NCI-H146 (cell line): ENCODE data around the gene ALS2CL.

ENCODE experiments used
- DNase-seq: peaks from one replicate; lab custom pipeline; 2025; lab: John Stamatoyannopoulos, UW

The ALS2CL gene

DNA sequence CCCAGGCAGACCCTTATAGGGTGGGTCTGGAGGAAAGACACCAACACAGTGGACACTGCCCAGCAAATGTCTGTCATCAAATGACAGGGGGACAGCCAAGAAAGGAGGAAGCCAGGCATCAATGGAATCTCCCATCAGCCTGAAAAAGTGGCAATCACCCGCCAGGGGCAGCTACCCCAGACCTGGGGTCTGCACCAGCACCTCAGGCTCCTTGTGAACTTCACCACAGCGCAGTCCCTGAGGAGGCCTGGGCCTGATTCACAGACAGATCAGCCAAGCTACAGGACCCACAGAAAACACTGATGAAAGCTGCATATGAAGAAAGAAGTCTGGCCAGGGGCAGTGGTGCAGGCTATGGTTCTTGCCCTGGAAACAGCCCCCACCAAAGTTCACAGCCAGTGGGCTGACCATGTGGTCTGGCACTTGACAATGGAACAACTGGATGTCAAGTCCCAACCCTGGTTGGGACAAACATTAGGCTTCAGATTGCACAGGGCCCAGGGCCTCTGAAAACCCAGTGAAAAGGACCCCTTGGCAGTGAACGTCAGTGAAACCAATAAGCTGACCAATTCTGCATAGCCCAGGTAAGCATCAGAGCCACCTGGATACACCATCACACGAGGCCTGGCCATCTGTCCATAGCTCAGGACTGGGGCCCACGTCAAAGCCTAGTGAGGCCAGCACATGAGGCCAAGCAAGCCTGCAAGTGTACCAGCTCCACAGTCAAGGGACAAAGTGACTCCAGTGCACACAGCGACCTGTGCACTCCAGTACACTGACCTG is 29.1 kb downstream of the ALS2CL start:
- DNase-seq: no peak

DNA sequence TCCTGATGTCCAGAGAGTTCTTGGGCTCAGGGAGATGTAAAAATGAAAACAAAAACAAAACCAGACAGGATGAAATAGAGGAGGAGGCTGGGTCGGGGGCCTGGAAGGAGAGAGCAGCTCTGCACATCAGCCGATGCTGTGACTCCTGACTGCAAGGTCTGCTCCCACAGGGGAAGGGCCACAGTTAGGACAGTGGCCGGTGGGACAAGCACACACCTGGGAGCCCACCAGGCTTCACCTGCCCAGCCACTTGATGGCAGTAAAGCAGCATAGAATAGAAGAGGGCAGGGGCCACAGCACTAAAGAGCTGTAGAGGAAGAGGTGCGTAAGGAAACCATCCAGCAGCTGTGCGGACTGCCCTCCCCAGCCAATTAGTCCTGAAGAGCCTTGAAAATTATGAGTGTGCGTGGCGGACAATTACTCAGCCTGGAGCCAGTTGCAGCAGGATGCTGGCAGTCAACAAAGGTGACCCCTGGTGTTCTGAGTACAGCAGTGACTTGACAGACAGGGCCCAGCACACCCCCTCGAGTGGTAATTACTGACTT is 29.8 kb downstream of the ALS2CL start:
- peak; percentile 96 for DNase-seq

DNA sequence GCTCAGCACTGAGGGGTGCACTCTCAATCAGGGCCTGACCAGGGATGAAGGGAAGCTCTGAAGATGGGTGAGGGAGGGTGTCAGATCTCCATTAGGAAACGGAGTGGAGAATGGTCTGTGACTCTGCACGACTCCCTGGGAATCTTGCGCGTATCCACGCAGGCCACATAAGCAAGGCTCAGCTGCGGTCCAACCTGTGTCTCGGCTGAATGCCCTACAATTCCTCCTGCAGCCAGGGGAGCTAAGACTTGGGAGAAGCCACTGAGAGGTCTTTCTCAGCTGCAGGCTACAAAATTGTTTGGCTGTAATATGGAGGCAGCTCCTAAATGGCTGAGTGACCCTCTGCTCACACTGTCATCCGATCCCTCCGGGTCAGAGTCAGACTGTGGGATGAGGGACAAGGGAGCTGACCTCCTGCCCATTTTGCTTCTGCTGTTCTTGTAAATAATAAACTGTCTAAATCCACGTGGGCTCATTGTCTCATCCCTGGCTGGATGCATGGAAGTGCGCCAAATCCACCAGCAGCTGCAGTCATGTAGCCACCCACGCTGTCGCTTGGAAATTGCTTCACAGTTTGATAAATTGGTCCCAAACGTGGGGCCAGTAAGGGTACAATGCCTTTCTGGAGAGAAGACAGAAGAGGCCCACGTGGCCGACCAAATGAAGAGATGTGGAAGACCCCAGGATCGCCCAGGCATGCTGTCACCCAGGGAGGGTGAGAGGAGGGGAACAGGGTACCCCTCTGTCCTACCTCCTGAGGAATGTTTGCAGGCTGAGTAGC is 30.5 kb downstream of the ALS2CL start:
- DNase-seq: peak; percentile 58

DNA sequence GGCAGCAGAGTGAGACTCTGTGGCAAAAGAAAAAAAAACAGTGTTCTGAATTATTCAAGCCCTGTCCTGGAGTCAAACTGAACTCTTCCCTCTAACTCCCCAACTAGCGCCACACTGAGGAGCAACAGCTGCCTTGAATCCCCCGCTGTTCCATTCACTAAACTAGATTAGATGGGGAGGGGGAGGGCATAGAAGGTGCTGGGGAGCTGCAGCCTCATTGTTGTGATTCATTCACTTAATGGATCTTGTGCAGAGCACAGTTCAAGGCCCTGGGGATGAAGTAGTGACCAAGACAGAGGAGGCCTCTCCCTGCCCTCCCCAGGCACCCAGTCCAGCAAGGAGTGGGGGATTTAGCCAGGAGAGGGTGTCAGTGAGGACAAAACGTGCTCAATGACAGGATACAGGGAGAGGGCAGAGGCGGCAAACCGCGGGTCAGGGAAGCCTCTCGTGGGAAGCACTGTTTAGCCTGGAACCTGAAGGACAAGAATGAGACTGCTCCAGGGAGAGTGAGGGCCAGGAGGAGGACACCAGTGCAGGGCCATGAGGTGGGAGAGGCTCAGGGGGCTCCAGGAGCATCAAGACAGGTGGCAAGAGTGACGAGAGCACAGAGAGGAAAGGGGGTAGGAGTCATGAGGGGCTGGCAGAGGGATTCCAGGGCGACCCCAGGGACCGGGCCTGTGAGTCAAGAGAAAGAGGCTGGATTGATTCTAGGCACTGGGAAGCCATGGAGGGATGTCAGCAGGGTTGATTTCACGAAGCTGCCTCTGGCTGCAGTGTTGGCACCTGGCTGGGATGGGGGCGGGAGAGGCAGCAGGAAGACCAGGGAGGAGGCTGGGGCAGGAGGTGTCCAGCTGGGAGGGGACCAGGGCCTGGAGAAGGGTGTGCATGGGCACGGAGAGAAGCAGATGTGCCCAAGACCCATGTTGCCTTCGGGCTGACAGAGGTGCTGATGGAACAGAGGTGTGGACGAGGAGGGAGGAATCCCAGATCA is 31.4 kb downstream of the ALS2CL start:
- DNase-seq: peak; percentile 47

DNA sequence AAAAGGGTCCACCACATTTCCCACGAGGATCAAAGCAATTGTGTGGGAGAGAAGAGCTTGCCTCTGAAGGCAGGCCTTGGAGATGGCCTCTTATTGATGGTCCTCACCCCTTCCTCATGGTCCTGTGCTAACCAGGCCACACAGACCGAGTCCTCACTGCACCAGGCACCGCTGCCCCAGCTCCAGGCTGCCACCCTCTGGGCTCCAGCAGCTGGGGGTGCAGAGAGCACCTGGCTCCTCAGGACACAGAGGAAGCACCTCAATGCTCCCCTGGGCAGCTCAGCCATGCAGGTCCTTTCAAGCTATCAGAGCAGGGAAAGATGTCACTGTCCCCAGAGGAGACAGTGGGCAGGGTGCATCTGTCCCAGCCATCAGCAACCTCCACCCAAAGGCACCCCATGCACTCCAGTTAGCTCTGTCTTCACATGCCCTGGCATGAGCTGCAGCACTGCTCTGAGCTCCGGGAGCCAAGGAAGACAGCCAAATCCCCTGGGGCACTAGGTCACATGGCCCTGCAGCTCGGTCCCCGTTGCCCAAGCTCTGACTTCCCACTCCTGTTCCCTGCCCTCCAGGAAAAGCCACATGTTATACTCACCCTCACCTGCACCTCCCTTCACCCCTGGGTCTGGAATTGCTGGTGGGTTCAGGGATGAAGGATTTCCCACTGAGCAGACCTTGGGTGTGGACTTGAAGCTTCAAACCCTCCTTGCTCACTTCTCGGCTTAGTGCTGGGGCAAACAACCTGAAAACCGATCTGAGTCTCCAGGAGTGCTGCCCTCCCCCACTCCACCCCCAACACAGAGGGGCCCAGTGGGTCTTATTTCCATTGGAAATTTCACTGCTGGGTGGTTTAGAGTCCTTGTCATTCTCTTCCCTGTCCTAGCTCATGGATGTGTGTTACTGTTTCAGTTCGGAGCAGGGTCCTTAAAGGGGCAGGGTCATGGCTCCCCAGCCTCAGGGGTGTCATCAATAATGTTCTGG is 32.6 kb downstream of the ALS2CL start:
- peak; percentile 39 for DNase-seq

DNA sequence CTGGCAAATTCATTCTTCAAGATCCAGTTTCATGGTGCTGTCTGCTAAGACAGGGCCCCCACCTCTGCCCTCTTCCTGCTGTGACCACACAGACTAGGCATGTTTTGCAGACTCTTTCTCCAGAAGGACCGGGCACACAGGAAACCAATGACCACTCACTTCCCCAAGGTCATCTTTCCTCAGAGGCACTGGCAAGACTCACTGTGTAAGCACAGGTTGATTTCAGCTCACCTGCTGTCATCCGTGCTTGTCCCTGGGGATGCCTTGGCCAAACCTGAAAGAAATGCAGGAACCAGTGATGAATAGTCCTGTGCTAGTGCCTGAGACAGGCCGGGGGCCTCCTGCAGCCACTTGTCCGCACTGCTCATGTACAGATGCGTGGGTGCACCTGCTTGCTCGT is 33.5 kb downstream of the ALS2CL start:
- DNase-seq: no peak

DNA sequence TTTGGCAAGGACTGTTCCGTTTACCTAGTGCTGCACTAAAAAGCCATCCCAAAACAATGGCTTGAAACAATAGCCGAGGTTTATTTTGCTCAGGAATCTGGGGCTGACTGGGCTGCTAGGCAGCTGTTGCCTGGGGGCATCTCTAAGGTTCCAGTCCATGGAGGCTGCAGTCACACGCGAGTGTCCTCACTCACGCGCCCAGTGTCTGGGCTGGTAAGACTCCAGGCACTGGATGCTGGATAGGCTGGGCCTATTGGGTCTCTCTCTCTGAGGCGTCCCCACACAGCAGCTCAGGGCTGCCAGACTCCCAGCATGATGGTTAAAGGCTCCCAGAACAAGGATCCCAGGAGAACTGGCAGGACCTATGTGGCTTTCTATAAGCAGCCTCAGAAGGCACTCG is 34.2 kb downstream of the ALS2CL start:
- peak; percentile 70 for DNase-seq

DNA sequence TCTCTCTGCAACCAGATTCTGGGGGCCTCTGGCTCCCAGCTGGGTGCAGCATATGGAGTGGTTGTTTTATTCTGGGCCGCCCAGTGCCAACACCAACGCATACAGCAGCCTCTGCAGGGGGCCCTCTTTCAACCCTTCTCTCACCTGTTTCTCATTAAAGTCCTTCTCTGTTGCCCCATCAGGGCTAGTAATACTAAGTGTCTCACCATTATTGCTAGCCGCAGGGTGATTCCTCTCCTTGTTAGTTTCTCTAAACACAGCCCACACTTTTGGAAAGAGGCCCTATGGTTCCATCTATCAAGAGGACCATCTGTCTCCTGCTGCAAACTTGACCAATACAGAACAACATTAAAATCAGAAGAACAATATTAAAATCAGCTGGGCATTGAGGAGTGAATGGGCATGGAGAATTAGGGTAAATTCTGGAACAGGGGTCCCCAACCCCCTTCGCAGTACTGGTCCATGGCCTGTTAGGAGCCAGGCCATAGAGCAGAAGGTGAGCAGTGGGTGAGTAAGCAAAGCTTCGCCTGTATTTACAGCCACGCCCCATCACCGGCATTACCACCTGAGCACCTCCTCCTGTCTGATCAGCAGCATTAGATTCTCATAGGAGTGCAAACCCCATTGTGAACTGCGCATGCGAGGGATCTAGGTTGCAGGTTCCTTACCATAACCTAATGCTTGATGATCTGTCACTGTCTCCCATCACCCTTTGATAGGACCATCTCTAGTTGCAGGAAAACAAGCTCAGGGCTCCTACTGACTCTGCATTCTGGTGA is 36.5 kb downstream of the ALS2CL start:
- peak; percentile 93 for DNase-seq

DNA sequence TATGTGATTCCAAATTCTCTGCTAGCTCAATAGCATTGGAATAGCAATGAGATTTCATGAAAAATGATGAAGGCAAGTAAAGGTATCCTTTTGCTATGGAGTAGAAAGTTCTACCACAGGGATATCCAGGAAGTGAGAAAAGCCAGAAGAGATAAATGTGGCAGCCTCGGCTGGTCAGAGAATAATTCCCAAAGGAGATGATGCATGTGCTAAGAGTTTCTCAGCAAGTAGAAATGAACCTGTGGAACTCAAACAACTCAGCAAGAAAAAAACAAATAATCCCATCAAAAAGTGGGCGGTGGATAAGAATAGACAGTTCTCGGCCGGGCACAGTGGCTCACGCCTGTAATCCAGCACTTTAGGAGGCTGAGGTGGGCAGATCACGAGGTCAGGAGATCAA is 38.2 kb downstream of the ALS2CL start:
- no peak for DNase-seq

DNA sequence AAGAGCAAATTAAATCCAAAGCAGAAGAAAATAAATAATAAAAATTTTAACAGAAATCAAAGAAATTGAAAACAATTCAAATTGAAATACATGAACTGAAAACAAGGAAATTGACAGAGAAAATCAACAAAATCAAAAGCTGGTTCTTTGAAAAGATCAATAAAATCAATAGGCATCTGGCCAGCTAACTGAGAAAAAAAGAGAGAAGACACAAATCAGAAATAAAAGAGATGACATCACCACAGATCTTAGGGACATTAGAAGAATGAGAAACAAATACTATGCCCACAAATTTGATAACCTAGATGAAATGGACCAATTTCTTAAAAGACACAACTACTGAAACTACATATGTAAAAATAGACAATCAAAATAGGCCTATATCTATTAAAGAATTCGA is 42.4 kb downstream of the ALS2CL start:
- no peak for DNase-seq

DNA sequence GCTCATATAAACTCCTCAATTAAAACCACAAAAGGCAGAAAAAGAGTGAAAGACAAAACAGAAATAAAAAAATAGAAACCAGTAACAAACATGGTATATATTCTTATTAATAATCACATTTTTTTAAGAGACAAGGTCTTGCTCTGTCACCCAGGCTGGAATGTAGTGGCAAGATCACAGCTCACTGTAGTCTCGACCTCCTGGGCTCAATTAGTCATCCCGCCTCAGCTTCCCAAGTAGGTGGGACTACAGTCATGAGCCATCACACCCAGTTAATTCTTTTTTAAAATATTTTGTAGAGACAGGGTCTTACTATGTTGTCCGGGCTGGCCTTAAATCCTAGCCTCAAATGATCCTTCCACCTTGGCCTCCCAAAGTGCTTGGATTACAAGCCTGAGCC is 44.0 kb downstream of the ALS2CL start:
- DNase-seq: no peak

DNA sequence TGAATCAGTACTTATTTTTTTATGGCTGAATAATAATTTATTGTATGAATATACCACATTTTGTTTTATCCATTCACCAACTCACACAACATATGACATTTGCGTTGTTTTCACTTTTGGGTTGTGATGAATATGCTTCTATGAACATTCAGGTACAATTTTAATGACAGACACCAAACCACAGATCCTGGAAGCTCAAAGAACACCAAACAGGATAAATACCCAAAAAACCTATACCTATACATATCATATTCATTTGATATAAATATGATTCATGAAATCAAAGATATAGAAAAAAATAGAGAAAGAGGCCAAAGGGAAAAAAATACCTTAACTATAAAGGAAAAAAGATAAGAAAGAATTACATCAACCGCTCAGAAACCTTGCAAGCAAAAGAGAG is 45.4 kb downstream of the ALS2CL start:
- DNase-seq: no peak

DNA sequence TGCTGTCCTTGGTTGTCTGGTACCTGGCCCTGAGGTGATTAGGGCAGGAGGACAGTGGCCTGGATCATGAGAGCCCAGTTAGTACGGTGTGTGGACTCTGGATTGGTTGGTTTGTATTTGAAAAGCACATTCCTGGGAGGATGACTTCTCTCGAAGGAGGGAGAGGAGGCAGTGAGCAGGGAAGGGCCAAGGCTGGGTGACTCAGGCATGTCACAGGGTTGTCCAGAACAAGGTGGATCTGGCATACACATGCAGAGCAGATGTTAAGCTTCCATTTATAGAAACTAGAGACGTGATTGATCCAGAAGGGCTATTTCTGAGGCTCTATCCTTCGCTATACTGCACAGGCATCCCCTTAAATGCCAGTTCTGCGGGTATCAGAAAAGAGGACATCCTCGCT is 46.8 kb downstream of the ALS2CL start:
- DNase-seq: no peak

DNA sequence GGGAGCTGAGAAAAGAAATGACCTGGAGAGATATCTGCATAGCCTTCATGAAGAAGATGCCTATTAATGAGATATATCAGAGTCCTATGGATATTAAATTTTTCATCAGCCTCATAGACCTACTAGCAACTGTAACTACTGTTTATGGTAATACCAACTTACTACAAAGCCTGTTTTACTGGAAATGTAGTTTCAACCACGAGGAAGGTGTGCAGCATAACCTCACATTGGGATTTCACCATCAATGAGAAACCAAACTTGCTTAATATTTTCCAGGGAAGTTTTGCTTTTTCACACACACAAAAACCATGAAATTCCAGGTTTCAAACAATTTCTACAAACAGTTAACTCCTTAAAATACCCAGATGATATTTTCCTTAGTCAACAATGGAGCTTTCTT is 49.8 kb downstream of the ALS2CL start:
- DNase-seq: no peak

DNA sequence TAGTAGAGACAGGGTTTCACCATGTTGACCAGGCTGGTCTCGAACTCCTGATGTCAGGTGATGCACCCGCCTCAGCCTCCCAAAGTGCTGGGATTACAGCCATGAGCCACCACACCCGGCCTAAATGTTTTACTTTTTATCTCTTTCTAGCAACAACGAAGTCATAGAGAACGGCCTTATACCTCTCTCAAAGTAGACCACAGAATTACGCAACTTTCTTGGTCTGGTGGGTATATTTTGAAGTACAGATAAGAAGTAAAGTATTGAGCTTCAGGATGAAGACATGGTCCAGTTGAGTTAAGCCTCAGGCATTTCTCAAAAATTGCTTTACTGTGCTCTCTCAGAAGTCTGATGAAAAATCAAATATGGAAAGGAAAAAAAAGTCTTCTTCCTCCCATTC is 50.5 kb downstream of the ALS2CL start:
- no peak for DNase-seq

DNA sequence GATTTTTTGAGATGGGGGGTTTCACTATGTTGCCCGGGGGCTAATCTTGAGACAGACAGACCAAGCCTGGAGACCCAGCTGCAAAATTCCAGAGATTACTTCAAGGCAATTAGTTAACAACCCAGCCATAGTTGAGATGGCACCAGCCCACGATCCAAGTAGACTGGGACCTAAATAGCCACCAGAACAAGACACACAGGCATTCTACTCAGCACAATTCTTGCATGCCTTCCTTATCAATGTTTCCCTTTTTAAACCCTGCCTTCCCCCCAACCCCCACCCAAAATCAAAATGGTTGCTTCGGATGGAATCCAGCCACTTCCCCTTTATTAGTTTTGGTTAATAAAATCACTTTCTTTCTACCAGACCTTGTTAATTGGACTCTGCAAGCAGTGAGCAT is 52.6 kb downstream of the ALS2CL start:
- DNase-seq: no peak

DNA sequence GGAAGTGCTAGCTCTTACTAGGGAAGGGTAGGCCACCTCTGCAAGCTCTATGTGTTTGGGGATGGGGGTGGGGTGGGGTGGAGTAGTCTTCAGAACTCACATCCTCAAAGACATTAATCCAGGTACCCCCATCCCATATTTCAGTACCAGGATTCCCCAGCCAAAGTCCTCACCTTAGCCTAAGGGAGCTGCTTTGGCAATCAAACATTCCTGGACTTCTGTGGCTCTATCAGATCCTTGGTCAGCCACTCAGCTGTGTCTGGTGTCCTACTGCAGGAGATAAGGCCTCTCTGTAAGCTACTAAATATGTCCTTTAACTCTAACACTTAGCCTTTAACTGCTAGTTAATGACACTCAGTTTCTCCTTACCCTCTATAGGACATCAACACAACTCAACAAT is 54.3 kb downstream of the ALS2CL start:
- DNase-seq: no peak

DNA sequence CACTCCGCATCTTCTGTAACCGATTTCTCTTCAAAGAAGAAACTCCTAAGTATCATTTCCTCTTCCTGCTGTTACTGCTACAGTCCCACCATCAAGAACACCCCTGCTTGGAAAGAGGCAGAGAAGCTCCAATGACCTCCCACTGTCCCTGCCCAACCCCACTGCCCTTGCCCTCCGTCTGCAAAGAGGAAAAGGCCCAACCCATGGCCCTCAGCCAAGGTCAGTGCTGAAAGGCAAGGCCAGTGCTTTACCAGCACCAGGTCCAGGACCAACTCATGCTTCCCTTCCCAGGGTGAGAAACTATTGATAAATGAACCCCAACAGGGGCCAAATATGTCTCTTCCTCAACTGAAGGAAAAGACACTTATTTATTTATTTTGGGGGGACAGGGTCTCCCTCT is 58.6 kb downstream of the ALS2CL start:
- DNase-seq: no peak

DNA sequence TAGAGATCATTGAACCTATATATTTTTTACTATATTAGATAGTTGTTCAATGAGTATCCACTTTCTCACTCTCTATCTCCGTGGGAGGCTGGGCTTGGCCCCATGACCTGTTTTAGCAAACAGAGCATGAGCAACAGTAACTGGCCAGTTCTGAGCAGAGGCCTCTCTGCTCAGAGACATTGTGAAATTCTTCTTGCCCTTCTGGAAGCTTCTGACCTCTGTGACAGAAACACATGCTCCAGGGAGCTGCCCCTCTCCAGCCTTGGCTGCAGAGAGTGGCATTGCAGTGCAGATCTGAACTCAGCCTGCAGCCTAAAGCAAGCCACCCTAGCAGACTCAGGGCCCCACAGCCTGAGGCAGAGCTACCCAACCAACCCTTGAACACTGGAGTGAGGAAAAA is 60.7 kb downstream of the ALS2CL start:
- no peak for DNase-seq
